Measurements from ENCODE around the gene RPS6KA2.

Gene RPS6KA2

DNA sequence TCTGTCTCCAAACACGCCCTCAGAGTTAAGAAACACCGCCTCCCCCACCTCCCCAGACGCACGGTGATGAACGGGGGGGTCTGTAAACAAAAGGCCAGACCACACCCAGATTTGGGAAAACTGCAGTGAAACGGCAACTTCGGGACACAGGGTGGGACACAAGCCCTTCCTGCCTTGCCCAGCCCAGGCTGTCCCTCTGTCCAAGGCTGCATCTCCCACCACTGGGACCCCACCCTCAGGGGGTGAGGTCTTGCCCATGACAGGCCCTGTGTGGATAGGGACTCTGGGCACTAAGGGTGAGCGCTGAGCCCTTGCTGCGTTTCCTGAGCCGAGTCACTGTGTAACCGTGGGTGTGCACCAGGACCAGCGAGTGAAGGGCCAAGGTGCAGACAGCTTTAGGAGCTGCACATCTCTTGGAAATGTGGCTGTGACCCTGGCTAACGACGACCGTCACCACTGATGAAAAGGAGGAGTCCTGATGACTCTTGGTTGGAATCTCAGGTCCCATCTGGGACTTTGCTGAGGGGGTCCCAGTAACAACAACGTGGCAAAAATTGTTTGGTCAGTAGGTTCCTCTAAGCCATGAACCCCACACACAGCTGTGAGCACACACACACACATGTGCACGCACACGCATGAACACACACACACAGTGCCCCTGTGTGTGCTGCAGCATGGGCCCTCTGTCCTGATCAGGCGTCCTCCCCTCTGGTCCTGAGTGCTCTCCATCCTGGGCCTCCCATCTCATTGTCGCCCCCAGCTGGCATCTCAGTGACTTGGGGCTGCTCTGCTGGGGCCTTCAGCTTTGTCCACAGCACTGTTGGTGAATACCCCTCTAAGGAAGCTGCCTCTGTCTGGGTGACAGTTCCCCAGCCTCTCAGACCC is 141.2 kb downstream of the RPS6KA2 start:
- no peak for DNase-seq (ENCODE audit: low read depth in 2 of 2)

DNA sequence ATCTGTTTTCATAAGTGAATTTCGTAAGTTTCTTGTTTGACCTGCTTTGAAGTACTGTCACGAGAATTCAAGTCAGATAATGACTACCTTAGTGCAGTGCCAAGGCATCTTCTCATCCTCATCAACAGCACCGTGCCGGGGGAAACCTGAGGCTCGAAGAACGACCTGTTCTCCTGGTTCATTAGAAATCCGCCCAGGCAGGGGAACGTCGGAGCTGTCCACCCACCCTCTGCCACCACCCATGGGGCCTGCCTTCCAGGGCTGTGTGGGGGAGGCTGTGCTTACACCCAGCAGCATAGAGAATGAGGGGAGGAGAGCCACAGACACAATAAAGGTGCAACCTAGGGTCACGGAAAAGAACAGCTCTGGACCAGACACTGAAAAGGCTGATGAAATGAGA is 142.2 kb downstream of the RPS6KA2 start:
- DNase-seq (ENCODE audit: low read depth in 2 of 2), result no peak

DNA sequence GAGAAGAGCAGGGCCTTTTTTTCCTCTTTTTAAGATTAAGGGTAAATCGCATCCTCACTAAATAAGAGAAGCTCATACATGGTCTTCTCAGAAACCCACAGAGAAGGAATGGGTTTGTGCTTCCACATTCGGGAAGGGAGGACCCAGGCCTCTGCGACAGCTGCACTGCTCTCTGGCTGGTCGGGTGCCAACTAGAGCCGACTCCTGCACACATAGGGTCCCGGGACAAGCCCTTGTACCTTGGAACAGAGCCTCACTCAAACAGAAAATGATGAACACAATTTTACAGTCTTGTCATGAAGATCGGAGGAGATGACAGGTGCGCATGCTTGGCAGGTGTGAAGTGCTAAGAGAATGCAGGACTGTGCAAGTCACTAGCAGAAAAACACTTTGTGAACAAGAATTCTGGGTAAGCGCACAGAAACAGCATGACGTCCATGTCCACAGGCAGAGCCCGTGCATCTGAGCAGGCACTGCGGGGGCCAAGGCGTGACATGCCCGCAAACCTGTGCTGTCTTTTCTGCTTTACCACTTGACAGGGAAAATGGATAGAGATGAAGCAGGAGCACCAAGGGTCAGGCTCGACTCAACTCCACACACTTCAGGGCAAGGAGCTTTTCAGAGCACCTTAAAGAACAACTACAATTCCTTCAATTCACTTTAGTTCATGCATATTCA is 143.3 kb downstream of the RPS6KA2 start:
- DNase-seq (ENCODE audit: low read depth in 2 of 2), result no peak

DNA sequence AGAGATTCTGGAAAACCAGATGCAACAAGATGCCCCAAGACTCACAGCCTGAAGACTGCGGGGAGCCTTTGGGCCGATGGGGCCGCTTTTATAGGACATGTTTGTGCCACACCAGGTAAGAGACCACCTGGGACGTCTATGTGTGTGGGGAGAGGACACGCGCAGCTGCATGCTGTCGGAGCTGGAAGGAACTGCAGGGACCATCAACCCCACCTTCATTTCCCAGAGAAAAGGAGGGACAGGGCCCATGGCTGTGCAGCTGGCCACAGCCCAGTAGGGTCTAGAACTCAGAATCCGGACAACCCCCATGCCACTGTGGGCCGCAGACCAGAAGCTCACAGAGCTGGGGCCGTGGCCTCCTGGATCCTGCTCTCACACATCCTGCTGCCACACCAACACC is 144.0 kb downstream of the RPS6KA2 start:
- no peak for DNase-seq (ENCODE audit: low read depth in 2 of 2)

DNA sequence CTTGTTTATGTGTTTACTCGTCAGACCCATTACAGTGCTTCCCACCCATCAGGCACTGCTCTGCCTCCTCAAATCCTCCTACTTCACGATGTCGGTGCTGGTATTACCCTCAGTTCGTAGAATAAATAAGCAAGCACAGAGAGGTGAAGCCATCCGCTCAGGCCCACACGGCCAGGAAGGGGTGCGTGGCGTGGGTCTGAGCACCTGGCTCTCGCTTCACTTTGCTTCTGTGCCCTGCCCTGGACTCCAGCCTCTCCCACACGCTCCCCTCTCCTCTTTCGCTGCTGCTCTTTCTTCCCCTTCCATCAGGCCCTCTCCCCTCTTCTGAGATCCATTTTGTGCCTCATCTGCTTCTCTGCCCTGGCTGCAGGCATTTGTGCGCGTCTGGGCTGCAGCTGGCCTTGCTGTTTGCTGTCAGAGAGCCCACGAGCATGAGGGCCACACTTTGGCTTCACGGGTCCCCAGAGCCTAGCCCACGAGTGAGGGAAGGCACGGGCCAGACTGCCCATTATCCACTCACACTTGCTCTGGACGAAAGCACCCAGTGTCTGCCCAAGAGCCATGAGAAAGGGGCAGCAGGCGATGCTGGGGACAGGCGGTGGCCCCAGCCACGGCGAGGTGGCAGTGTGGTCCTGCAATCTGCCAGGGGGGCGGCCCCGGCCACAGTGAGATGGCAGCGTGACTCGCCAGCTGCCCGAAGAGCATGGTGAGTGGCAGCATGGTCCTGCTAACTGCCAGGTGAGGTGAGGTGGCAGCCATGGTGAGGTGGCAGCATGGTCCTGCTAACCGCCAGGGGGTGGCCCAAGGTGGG is 148.1 kb downstream of the RPS6KA2 start:
- no peak for DNase-seq (ENCODE audit: low read depth in 2 of 2)

DNA sequence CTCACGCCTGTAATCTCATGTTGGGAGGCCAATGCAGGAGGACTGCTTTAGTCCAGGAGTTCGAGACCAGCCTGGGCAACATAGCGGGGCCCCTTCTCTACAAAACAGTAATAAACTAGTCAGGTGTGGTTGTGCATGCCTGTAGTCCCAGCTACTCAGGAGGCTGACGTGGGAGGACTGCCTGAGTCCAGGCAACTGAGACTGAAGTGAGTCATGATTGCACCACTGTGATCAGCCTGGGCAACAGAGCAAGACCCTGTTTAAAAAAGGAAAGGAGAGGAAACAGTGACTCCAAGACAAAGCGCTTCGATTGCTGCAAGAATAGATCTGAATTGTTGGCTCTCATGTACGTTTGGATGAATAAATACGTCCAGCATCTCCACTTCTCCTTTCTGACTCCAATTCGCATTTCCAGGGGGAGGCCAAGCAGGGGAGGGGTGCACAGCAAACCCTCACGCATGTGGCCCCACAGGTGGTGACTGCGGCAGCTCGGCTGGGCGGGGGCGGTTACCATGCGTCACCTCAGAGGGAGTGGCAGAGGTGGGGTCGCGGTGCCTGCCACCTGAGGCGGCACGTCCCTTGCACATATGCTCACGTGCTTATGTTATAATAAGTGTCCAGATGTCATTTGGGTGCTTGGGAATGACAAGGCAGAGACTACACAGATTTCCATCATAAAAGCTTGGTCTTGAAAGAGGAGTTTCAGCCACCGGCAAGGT is 149.2 kb downstream of the RPS6KA2 start:
- DNase-seq (ENCODE audit: low read depth in 2 of 2), result no peak

DNA sequence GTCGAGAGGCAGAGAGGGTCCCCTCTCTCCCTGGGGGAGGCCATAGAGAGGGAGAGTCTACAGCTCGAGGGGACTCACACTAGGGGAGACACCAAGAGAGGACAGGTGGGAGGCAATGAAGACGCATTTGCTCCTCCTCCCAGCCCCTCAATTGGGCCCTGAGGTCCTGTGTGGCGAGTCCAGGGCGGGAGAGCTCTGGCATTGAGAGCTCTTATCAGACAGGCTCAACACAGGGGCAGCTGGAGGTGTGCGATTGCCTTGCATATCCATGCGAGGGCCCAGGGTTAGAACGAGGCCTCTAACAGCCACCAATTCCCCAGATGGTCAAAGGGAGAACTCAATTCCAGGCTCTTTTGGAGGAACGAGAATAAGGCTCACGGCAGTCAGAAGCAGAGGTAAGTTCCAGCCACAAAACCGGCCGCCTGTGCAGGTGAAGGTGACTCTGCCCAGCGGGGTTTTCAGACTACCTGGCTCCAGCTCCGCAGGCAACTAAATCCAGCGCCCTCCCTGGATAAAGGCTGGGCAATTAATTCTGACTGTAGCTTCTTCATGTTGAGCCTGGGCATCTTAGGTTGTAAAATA is 150.3 kb downstream of the RPS6KA2 start:
- DNase-seq (ENCODE audit: low read depth in 2 of 2), result no peak

DNA sequence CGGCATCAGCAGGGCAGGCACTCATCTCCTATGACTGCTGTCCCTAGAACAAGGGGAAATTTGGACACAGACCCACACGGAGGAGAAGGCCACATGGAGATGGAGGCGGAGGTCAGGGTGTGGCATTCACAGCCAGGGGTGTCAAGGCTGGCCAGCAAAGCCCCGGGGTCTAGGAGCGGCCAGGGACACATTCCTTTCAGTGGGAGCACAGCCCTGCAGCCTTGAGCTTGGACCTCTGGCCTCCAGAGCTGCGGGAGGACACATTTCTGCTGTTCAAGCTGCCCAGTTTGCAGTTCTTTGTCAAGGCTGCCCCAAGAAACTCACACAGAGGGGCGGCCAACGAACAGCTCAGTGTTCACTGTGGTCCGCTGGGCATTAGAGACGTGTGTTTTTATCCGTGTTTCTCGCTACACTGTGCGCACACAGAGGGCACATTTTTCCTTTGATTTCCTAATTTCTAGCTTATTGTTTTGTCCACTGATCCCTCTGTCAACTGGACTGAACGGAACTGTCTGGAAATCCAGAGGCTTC is 150.9 kb downstream of the RPS6KA2 start:
- no peak for DNase-seq (ENCODE audit: low read depth in 2 of 2)

DNA sequence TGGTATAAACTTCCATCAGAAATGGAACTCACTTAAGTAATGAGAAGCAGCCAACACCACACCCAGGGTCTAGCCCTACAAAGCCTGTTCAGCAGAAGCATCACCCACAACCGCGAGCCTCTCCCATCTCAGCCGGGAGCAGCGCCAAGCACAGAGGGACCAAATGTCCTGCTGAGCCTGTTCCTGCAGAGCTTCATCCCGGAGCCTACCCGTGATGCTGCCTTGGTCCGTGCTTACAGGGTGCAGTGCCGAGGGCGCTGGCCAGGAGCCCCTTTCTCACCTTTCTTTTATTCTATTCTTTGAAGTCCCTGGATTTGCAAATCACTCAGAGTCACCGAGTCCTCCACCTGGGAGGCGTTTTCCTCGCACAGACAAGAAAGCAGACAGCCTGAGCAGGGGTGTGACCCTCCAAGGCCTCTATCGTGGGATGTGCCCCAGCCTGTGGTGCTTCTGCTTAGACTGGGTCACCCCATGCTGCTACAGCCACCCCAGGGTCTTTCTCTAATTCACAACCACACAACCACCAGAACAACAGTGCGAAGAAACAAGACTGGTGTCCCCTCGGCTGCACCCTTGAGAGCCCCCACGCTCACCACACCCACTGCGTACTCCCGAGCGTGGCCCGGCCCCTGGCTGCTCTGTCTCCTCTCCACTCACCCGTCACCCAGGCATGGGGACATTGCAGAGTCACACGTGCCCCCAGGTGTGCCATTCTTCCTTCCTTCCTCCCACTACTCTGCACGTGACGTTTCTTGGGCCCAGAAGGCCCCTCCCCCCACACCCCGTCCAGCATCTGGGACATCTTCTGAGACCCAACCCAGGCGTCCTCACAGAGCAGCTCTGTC is 152.1 kb downstream of the RPS6KA2 start:
- no peak for DNase-seq (ENCODE audit: low read depth in 2 of 2)

DNA sequence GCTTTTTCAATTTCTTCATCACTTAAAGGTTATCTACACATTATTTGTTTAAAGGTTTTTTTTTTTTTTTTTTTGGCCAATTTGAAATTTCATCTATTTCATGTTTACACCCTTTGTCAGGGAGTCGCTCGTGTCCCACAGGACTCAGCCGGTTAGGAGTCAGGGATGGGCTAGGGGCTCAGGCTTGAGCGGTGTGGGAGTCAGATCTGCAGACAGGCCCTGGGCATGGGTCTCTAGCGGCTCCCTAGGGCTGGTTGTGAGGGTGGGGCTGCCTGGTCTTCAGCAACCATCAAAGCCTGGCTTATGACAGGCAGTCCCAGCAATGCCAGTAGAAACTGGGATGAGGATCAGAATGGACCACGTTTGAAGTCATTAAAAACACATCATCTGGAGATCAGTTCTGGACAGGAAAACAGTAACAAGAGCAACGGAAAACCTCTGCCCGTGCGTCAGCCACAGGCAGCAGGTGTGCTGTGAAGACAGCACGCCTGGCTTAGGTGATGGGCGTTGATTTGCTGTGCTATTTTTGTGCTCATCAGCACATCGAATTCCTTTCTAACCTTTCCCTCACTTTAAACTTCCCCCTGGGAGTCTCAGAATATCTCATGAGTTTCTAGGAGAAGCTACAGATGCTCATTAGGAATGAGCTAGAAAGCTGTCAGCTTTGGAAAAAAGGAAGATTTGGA is 153.0 kb downstream of the RPS6KA2 start:
- DNase-seq (ENCODE audit: low read depth in 2 of 2), result no peak

DNA sequence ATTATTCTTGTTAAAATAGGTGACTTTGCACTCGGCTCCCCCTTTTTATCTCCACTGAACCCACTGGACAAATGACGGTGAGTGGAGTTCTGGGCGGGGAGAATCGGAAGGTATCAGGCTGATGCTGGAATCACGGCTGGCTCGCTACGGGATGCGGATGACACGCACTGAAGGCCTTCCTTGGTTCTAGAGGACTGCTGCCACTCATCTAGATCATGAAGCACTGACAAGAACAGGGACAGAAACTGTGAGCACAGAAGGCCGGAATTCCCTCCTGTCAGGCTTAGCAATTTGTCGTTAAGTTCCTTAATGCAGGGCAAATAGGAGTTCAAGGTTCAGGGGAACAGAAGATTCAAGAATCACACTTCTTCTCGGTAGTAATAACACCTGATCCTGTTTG is 154.4 kb downstream of the RPS6KA2 start:
- DNase-seq (ENCODE audit: low read depth in 2 of 2), result no peak

DNA sequence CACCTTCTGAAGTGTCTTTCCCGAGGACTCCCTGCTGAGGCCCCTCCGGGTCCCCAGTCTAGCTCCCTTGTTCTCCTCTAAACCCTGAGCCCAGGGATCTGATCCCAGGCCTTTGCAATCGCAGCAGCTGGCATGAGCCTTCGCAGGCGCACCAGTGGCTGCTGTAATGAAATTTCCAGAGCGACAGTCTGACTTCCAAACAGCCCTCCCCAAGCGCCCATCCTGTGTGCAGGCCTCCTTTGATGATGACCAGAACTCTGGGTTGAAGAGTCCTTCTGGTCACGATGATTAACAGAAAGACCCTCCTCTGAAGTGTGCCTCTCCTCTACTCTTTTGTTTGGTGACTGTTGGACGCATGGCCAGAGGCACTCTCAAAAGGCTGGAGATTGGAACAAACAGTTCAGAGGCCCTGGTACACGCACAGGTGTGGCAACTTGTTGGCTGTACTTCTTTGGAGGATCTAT is 155.2 kb downstream of the RPS6KA2 start:
- DNase-seq (ENCODE audit: low read depth in 2 of 2), result no peak

DNA sequence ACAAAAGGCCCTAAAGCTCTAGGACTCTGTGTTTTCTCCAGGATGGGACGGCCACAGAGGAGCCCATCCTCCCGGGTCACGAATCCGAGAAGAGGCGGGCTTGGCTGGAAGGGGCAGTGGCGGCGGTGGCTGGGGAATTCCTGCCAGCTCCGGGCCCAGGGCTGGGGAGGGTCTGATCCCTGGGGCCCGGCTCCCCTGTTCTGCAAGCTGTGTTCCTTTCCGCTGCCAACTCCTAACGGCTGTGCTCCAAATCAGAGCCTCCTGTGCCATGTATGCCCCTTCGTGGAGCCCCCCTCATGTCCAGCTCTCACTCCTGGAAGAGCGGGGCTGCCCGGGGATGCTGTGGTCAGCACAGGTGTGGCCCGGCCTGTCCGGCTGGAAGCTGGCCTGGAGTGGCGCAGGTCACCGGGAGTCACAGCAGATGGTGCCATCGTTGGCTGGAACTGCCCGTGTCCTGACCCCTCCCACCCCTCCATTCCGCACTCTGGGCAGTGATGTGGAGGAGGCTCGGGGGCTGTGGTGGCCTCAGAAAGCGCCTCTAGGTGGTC is 156.1 kb downstream of the RPS6KA2 start:
- no peak for DNase-seq (ENCODE audit: low read depth in 2 of 2)

DNA sequence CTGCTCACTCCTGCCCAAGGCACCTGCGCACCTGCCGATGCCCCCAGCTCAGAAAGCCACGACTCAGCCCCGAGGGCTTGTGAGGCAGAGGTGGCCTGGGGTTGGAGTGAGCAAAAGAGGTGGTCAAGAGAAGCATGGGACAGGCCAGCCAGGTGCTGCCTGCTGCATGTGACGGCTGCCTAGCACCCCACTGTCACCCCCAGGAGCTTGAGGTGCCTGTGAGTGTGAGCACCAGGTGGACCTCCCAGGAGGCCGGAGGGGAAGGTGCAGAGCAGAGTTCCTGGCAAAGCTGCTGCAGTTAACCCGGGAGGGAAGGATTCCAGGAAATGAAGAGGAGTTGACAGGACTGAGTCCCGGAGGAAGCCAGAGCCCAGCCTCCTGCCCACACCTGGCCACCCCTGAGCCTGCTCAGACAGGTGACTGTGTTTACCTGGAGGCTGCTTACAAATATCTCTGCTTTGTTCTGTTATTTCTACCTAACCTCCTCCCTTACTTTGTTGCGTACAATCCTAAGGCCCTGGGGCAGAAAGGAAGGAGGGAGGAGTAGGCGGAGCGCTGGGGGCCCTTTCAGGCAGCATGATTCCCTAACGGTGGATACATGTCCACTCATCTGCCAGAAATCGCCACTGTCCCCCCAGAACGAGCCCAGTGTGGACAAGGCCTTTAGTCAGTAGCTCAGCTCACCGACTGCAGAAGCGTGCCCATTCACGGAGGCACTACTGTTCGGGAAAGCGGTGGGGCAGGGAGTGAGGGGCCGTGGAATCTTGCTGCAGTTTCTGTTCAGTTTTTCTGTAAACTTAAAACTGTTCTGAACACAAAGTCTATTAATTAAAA is 156.8 kb downstream of the RPS6KA2 start:
- DNase-seq (ENCODE audit: low read depth in 2 of 2), result no peak

DNA sequence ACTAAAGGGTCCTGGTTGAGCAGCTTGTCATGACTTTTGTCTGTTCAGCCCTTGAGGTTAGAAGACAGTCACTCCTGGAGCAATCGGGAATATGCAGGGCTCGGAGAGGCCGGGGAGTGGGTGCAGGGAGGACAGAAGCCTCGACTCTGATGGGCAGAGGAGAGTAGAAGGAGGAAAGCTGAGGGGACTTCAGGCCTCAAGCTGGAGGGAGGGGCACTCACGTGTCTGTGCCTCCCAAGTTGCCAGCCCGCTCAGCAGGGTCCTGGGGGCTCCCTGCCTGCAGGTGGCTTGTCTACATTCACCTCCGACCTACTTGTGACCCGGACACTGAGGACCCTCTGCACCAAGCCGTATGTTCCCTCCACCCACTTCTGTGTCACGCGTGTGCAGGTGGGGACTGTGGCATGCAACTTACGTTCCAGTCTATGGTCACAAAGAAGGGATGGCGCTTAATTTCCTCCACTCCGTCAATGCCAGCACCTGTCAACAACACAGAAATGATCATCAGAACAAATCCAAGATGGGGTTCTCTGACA is 157.6 kb downstream of the RPS6KA2 start:
- DNase-seq (ENCODE audit: low read depth in 2 of 2), result no peak

DNA sequence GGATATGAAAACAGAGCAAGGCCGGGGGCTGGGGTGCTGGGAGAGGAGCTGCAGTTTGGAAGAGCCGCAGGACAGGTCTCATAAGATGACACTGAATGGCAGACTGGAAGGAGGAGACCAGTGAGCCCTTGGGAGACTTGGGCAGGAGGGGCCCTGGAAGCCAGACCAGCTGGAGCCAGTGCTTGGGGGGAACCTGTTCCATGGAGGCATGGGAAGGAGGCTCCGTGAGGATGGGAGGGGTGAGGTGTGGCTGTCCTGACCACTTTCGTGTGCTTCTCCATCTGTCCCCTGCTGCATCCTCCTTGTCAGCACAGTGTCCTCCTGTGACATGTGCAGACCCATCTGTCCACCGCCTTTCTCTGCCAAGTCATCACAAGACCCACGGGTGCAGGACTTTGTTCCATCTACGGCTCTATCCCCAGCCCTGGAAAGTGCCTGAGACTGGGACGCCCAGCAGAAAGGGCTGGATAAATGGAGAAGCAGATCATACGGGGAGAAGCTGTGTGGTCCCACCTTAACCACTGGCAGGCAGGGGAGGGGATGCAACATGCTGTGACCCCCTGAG is 159.5 kb downstream of the RPS6KA2 start:
- DNase-seq (ENCODE audit: low read depth in 2 of 2), result no peak

Measured in stimulated activated CD8-positive, alpha-beta memory T cell treated with anti-CD3 and anti-CD28 coated beads, Interleukin-15, amount 100 ng/mL, for 4 hours (primary cell).